Testis (tissue), 3 donors: ENCODE results near the gene USP51. TPM values are rescaled to one million over a fixed set of nuclear protein-coding genes. Genes with fewer than 3 reads are reported as not detected.
"Not testable (repeated sequence)": the region's sequence is repeated elsewhere in the genome, so short reads cannot be mapped to it uniquely, and the experiment has no call there.

ENCODE experiments used
- DNase-seq: peaks from one replicate; pipeline ENCODE4 v3.0.0-alpha.2; 2019
- H3K27ac ChIP-seq, 2 donors: fragments of 200-600 bp; sonication (generic); one replicate each; pipeline ENCODE4 v1.5.1; 2019
- H3K27me3 ChIP-seq: fragments of 200-600 bp; sonication (generic); one replicate; pipeline ENCODE4 v1.5.1; 2019
- H3K36me3 ChIP-seq: fragments of 200-600 bp; sonication (generic); one replicate; pipeline ENCODE4 v1.5.1; 2017; ENCODE audit warnings: low read depth; ENCODE audit errors: missing control alignments
- H3K4me1 ChIP-seq: fragments of 200-600 bp; sonication (generic); one replicate; pipeline ENCODE4 v1.5.1; 2019
- H3K4me3 ChIP-seq, 2 donors: fragments of 200-600 bp; sonication (generic); one replicate each; pipeline ENCODE4 v1.5.1; 2017 to 2019
- H3K9me3 ChIP-seq: fragments of 200-600 bp; sonication (generic); one replicate; pipeline ENCODE4 v1.5.1; 2017
- CTCF ChIP-seq, 3 experiments: fragments of 450-650 bp in 2 of 3; fragments of 200-600 bp in 1 of 3; sonication (generic) in 1 of 3; IDR thresholded peaks; one replicate each; pipeline ENCODE4 v1.5.1; 2016 to 2019; ENCODE audit warnings: antibody characterized with exemption in 3 of 3, mild to moderate bottlenecking in 2 of 3, moderate library complexity in 1 of 3
- POLR2A ChIP-seq: fragments of 450-650 bp; IDR thresholded peaks from one replicate; pipeline ENCODE4 v1.6.1; 2017; ENCODE audit warnings: antibody characterized with exemption, mild to moderate bottlenecking, moderate library complexity
- WGBS, 2 donors: methylation state at CpG; one replicate each; pipeline ENCODE4 v1.1.5; 2018; 5-methylcytosine and 5-hydroxymethylcytosine counted together
- intact Hi-C: fragments of 100-400 bp; cut with DNase I; formaldehyde crosslinking; loops from one replicate; pipeline ENCODE4 v1.15.1; 2023; ENCODE audit warnings: low total_unique reads
- polyA plus RNA-seq: library from polyadenylated mRNA; stranded (reverse); fragments of 350-450 nt; fragmentation: Illumina TruSeq; extraction: RNeasy Lipid Tissue Mini Kit (QIAGEN cat#74804); gene quantifications from one replicate; pipeline ENCODE4 v1.2.3, GENCODE V29; 2014; ENCODE audit warnings: low read depth, low replicate concordance; ENCODE audit not compliant: insufficient read depth
- total RNA-seq, 2 donors: library from RNA; depleted of rRNA; stranded (reverse); fragments of >200 nt; gene quantifications; one replicate each; pipeline ENCODE4 v1.2.3, GENCODE V29; 2016

Gene USP51
- total and polyA plus RNA-seq, 3 donors from 2014 or later: 0.50 to 13.3 (median 9.6) TPM

GRCh38 chrX:55484948-55485347 lies 4.7 kb downstream of the USP51 start:
- DNase-seq: no peak
- H3K9me3 ChIP-seq: no peaks in the 10 kb centered on the region
- H3K4me3 ChIP-seq: no peak overlapping the region
- H3K36me3 ChIP-seq: no peaks in the 10 kb centered on the region
- TF ChIP-seq CTCF (IDR thresholded peaks at IDR 0.05): no peak
- no peak for TF ChIP-seq POLR2A
- H3K4me1 ChIP-seq: no peaks in the 10 kb centered on the region
- intact Hi-C loops: no loop called here
- no peaks in the 10 kb centered on the region for H3K27me3 ChIP-seq
- H3K27ac ChIP-seq: no peak overlapping the region

GRCh38 chrX:55480390-55481062 lies 9.1 kb downstream of the USP51 start:
- H3K27ac ChIP-seq: no peak overlapping the region
- H3K27me3 ChIP-seq: no peaks in the 10 kb centered on the region
- no peaks in the 10 kb centered on the region for H3K36me3 ChIP-seq
- no peaks in the 10 kb centered on the region for H3K4me1 ChIP-seq
- intact Hi-C loops: no loop called here
- no peak for DNase-seq
- no peaks in the 10 kb centered on the region for H3K9me3 ChIP-seq
- H3K4me3 ChIP-seq: no peak overlapping the region
- 62 to 70% methylated on average over 3 of the region's 3 CpGs for WGBS, 2 donors
- TF ChIP-seq POLR2A (no peak), CTCF (IDR thresholded peaks at IDR 0.05) (no peak)

GRCh38 chrX:55479956-55480355 lies 9.7 kb downstream of the USP51 start:
- H3K36me3 ChIP-seq, H3K27me3 ChIP-seq, H3K9me3 ChIP-seq, intact Hi-C loops, H3K4me1 ChIP-seq, H3K27ac ChIP-seq, H3K4me3 ChIP-seq, DNase-seq: not testable (repeated sequence)
- 72 to 93% methylated on average over 3 to 6 of the region's 8 CpGs for WGBS, 2 donors

DNA sequence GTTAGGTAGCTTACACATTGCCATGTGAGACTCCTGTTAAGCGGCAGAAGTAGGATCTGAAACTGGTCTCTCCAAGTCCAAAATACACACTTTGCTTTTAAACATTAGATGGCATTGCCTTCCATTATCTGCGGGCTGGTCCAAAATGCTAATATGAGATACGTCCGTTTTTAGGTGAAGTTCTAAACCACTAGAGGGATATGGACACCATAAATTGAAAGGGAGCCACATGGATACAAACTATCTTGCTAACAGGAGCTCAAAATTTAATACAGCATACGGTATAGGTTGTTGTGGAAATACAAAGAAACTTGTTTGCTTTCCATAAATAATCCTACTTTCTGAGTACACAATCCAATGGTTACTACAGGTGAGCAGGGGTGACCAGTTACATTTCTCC lies 23.9 kb downstream of the USP51 start:
- no CpG with 5 or more reads among the region's 5 CpGs for WGBS, 2 donors
- intact Hi-C loops, DNase-seq, H3K9me3 ChIP-seq, H3K4me1 ChIP-seq, H3K27me3 ChIP-seq, H3K4me3 ChIP-seq, H3K27ac ChIP-seq, H3K36me3 ChIP-seq: not testable (repeated sequence)

DNA sequence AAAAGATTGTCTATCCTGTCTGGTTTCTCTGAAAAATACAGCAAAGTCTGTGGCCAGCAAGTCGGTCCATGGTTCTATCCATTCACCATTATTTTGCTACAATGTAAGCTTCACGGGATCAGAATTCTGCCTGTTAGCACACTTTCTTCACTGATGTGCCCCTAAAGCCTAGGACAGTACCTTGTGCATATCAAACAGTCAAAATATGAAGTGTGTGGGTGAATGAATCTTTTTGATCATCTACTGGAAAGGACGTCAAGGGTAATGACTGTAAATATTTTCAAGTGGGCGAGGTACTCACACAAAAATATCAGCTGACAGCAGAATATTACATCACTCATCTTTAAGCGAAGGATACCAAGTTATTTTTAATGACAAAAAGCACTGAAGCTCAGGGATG lies 24.5 kb downstream of the USP51 start:
- H3K4me3 ChIP-seq, H3K27ac ChIP-seq, H3K36me3 ChIP-seq, H3K4me1 ChIP-seq, DNase-seq, intact Hi-C loops, H3K27me3 ChIP-seq, H3K9me3 ChIP-seq: not testable (repeated sequence)
- WGBS, 2 donors: no CpG with 5 or more reads among the region's 5 CpGs

GRCh38 chrX:55464050-55464449 lies 25.6 kb downstream of the USP51 start:
- H3K27ac ChIP-seq, intact Hi-C loops, H3K4me3 ChIP-seq, DNase-seq, H3K36me3 ChIP-seq, H3K9me3 ChIP-seq, H3K4me1 ChIP-seq, H3K27me3 ChIP-seq: not testable (repeated sequence)
- WGBS, 2 donors: no CpG with 5 or more reads among the region's 5 CpGs

- no CpG with 5 or more reads among the region's 4 CpGs for WGBS, 2 donors
- H3K4me1 ChIP-seq, H3K27ac ChIP-seq, H3K4me3 ChIP-seq, H3K36me3 ChIP-seq, intact Hi-C loops, H3K9me3 ChIP-seq, H3K27me3 ChIP-seq, DNase-seq: not testable (repeated sequence)
Observed at GRCh38 chrX:55459926-55460325, 29.7 kb downstream of the USP51 start.

GRCh38 chrX:55459426-55459825 lies 30.2 kb downstream of the USP51 start:
- H3K9me3 ChIP-seq, H3K4me1 ChIP-seq, intact Hi-C loops, H3K4me3 ChIP-seq, H3K27me3 ChIP-seq, DNase-seq, H3K36me3 ChIP-seq, H3K27ac ChIP-seq: not testable (repeated sequence)
- no CpG with 5 or more reads among the region's 5 CpGs for WGBS, 2 donors

GRCh38 chrX:55455708-55456107 lies 33.9 kb downstream of the USP51 start:
- H3K9me3 ChIP-seq, DNase-seq, intact Hi-C loops, H3K36me3 ChIP-seq, H3K27me3 ChIP-seq, H3K4me1 ChIP-seq, H3K4me3 ChIP-seq, H3K27ac ChIP-seq: not testable (repeated sequence)
- WGBS, 2 donors: no CpG with 5 or more reads among the region's 6 CpGs
